Measurements from ENCODE around the gene PATJ.

Gene PATJ

GRCh38 chr1:62057230-62057629, 314.9 kb downstream of the PATJ start:
- DNase-seq = no peak

- DNase-seq = no peak
Measured at GRCh38 chr1:62057641-62058290, 315.5 kb downstream of the PATJ start.

- DNase-seq = no peak
Measured at GRCh38 chr1:62058956-62059355, 316.7 kb downstream of the PATJ start.

DNA sequence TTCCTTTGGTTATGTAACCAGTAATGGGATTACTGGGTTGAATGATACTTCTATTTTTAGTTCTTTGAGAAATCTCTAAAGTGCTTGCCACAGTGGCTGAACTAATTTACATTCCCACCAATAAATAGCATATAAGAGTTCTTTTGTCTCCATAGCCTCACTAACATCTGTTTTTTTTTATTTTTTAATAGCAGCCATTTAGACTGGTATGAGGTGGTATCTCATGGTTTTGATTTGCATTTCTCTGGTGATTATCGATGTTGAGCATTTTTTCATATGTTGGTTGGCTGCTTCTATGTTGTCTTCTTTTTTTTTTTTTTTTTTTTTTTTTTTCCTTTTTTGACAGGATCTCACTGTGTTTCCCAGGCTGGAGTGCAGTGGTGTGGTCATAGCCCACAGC, 319.8 kb downstream of the PATJ start:
- DNase-seq = no peak

DNA sequence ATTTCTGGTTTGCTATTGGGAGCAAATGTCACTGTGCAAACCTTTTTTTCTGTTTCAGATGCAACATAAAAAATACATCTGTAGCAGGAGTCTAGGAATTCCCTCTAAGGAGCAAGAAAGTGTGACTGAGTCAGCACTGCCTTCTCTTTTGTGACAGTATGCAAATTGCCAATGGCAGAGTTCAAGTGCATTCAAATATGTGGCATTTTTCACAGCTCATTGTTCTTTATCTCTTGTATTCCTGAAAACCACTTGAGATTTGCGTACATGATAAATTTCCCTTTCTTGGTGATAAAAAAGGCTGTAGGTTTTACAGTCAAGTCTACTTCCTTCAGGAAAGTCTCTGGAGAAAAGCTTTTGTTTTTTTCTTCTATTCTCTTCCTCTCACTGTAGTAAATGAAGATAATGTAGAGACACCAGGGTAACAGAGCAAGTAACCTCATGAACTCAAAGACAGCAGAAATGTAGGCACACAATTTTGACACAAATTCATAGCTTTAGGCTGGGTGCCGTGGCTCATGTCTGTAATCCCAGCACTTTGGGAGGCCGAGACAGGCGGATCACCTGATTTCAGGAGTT, 322.6 kb downstream of the PATJ start:
- no peak for DNase-seq

GRCh38 chr1:62066713-62067112, 324.4 kb downstream of the PATJ start:
- no peak for DNase-seq

DNA sequence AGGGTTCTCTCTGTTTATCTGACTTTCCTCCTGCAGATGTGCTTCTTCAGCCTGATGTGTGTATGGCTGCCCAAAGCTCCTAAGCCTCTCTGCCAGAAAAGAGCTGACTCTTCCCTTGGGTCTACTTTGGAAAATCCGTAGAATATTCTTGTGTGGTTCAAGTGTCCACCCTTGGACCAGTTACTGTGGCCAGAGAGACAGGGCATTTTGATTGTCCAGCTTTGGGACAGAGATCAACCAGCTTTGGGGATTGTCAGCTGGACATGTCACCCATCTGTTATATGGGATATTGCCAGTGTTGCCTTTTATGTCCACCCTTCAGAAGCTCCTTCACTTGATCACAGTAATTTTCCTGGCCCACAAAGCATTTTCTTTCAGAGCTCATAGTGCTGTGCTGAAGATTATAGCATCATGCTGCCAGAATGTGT, 326.1 kb downstream of the PATJ start:
- no peak for DNase-seq

- no peak for DNase-seq
Measured at GRCh38 chr1:62068978-62069377, 326.7 kb downstream of the PATJ start.

GRCh38 chr1:62070384-62071011, 328.2 kb downstream of the PATJ start:
- DNase-seq = peak; percentile 12

GRCh38 chr1:62071695-62072094, 329.4 kb downstream of the PATJ start:
- DNase-seq = no peak

- no peak for DNase-seq
Measured at GRCh38 chr1:62076286-62076685, 334.0 kb downstream of the PATJ start.

DNA sequence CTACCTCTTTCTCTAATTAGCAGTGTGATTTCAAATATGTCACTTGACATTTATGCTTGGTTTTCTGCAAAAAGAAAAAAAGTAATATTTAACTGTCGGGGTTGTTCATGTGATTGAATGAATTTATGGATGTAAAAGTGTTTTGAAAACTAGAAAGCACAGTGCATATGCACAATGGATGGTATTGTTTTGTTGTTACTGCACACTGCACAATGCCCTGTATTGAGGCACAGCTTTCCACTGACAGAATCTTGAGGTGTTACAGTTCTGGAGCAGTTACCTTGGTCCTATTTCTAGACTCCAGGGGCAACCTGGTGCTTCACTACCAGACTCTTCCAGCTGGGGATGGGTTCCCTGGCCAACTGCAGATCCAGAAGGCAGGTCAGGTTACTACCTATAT, 335.5 kb downstream of the PATJ start:
- no peak for DNase-seq

DNA sequence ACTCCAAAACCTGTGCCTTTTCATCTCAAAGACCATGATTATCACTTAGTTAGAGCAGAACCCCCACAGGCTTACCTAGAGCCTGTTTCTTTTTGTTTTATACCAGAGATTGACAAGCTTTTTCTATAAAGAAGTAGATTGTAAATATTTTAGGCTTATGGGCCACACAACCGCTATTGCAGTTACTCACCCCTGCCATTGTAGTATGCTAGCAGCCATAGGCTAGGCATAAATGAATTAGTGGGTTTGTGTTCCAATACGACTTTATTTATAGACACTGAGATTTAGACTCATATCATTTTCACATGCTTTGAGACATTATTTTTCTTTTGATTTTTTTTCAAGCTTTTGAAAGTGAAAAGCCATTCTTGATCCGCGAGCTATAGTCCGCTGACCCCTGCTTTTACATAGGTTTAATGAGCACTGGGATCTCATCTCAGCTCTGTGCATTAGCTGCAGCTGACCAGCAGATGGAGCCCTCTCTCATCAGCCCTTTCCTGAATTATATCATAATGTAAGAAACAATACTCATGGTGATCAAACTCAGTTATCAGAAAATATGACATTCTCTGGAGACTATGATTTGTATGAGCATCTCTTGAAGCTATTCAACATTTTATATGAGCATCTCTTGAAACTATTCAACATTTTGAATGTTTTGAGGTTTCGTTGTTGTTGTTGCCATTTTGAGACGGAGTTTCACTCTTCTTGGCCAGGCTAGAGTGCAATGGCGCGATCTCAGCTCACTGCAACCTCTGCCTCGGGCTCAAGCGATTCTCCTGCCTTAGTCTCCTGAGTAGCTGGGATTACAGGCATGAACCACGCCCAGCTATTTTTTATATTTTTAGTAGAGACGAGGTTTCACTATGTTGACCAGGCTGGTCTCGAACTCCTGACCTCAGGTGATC, 340.4 kb downstream of the PATJ start:
- peak; percentile 55 for DNase-seq

DNA sequence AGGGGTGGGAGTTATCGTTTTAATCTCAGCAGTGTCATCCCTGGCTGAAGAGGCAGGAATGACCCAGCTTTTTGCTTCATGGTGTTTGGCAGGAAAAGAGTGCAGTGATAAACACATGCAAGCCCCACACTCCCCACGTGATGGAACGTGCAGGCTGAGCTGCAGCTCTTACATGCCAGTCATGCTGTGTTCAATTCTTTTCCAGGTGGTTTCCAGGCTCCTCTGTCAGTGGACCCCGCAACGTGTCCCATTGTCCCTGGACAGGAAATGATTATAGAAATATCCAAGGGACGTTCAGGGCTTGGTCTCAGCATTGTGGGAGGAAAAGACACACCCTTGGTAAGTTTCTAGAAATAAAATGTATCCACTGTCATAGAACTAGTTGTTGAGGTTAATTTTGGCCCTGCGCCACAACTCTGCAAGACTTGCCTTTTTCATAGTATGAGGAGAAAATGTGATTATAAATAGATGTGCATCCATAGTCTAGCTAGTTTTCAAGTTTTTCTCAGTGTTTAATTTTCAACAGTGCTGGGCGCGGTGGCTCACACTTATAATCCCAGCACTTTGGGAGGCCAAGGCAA, 342.1 kb downstream of the PATJ start:
- DNase-seq = no peak

GRCh38 chr1:62088439-62088838, 346.2 kb downstream of the PATJ start:
- DNase-seq = no peak

GRCh38 chr1:62089570-62089969, 347.3 kb downstream of the PATJ start:
- DNase-seq = no peak

DNA sequence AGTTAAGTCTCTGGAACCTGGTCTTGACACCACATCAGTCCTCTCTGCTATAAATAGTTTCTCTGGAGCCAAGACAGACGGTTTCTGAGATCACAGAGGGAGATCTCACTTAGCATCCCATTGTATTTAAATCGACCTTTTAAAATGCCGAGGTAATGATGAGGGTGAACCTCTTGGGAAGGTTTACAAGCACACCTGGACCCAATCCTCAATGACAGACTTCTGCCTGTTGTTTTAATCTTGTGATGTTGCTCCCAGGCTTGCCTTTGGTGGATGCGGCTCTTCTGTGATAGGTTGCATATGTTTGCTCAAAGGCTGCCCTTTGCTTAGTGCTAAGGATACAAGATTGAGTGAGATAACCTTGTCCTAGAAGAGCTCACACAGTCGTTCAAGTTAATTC, 347.7 kb downstream of the PATJ start:
- DNase-seq = no peak

- no peak for DNase-seq
Measured at GRCh38 chr1:62092110-62092509, 349.8 kb downstream of the PATJ start.

DNA sequence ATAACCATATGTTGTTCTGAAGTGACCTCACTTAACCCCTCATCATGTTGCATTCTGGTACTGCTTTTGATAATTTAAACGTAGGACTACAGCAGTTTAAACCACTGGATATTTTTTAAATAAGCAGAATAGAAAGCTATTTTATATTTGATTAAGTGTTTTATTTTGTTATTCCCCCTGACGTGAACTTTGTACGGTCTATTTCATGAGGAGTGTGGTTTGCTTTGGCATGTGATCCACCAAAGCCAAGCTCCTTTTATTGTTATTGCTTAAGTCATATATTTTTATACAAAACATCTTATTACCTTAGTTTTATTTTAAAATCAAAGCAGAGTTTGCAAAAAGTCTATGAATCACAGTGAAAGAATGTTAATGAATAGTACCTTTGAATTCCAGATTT, 351.0 kb downstream of the PATJ start:
- no peak for DNase-seq

GRCh38 chr1:62097464-62097863, 355.2 kb downstream of the PATJ start:
- no peak for DNase-seq

- DNase-seq = no peak
Measured at GRCh38 chr1:62100442-62100841, 358.2 kb downstream of the PATJ start.

- DNase-seq = no peak
Measured at GRCh38 chr1:62103846-62104245, 361.6 kb downstream of the PATJ start.

DNA sequence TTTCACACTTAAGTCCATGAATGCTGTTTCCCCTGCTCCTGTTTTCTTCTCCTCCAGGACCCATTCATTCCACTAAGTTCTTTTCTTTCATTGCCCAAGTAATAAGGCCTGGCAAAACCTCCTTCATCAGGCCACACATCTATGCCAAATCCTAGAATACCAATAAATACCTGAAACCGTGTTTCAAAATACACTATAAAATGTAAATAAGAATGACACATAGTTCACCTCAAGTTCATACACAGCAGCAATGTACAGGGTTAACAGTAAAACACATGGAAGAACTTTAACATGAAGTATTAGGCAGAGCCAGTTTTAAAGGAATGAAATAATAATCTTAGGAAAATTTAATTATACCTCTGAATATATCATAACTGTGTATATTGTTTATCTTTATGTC, 365.6 kb downstream of the PATJ start:
- DNase-seq = no peak

Data from RPMI8226 (cell line).